HepG2 (cell line): Measurements from ENCODE around the gene DERL2. TPM values are rescaled to one million over a fixed set of nuclear protein-coding genes. Genes with fewer than 3 reads are reported as not detected.

Experiments used
- CBX1 ChIP-seq: IDR thresholded peaks from one replicate; pipeline ENCODE4 v1.6.1; 2016; ENCODE audit warnings: antibody characterized with exemption, low read depth
- CREBL2 ChIP-seq: sonication (generic); formaldehyde crosslinking; IDR thresholded peaks from 2 replicates; pipeline ENCODE4 v1.8.1; 2023; ENCODE audit warnings: missing genetic modification reagents, mild to moderate bottlenecking, borderline replicate concordance
- DMAP1 ChIP-seq: IDR thresholded peaks from 2 replicates; pipeline ENCODE4 v1.6.1; 2016
- E2F1 ChIP-seq: sonication (generic); formaldehyde crosslinking; IDR thresholded peaks from 2 replicates; pipeline ENCODE4 v1.5.0; 2020; ENCODE audit warnings: missing genetic modification reagents
- FOXM1 ChIP-seq: sonication (generic); formaldehyde crosslinking; IDR thresholded peaks from 2 replicates; pipeline ENCODE4 v1.5.0; 2020; ENCODE audit warnings: missing genetic modification reagents
- GMEB1 ChIP-seq: sonication (generic); formaldehyde crosslinking; IDR thresholded peaks from 2 replicates; pipeline ENCODE4 v1.5.1; 2020; ENCODE audit warnings: missing genetic modification reagents, mild to moderate bottlenecking, borderline replicate concordance
- HDAC2 ChIP-seq: sonication (generic); formaldehyde crosslinking; IDR thresholded peaks from 2 replicates; pipeline ENCODE4 v1.4.0; 2020; ENCODE audit warnings: missing genetic modification reagents
- HNRNPL ChIP-seq: fragments of 200-400 bp; formaldehyde crosslinking; IDR thresholded peaks from 2 replicates; pipeline ENCODE4 v1.6.1; 2017; ENCODE audit warnings: mild to moderate bottlenecking, low read depth, low read length
- KLF9 ChIP-seq: IDR thresholded peaks from 2 replicates; pipeline ENCODE4 v1.6.1; 2016; ENCODE audit warnings: low read depth
- LBX2 ChIP-seq: sonication (generic); formaldehyde crosslinking; IDR thresholded peaks from 2 replicates; pipeline ENCODE4 v1.5.0; 2020; ENCODE audit warnings: missing genetic modification reagents, mild to moderate bottlenecking, borderline replicate concordance
- NCOA2 ChIP-seq: sonication (generic); formaldehyde crosslinking; IDR thresholded peaks from 2 replicates; pipeline ENCODE4 v1.8.0; 2022; ENCODE audit warnings: inconsistent platforms
- NFRKB ChIP-seq: fragments of 450-650 bp; IDR thresholded peaks from 2 replicates; pipeline ENCODE4 v1.6.1; 2017
- PBX2 ChIP-seq: IDR thresholded peaks from 2 replicates; pipeline ENCODE4 v1.6.1; 2016; ENCODE audit warnings: control low read depth
- PCBP1 ChIP-seq: fragments of 200-400 bp; formaldehyde crosslinking; IDR thresholded peaks from 2 replicates; pipeline ENCODE4 v1.6.1; 2017; ENCODE audit warnings: mild to moderate bottlenecking, low read depth, low read length, borderline replicate concordance
- RBM39 ChIP-seq: fragments of 200-400 bp; formaldehyde crosslinking; IDR thresholded peaks from one replicate; pipeline ENCODE4 v1.6.1; 2018; ENCODE audit warnings: antibody characterized with exemption, mild to moderate bottlenecking, low read depth, low read length; ENCODE audit not compliant: poor library complexity, severe bottlenecking
- U2AF1 ChIP-seq: fragments of 200-400 bp; formaldehyde crosslinking; optimal IDR thresholded peaks from 2 replicates; pipeline ENCODE3; 2017; ENCODE audit warnings: mild to moderate bottlenecking, low read depth, low read length
- ZKSCAN8 ChIP-seq: IDR thresholded peaks from 2 replicates; pipeline ENCODE4 v1.6.1; 2016; ENCODE audit warnings: borderline replicate concordance, missing genetic modification reagents, missing compliant biosample characterization
- ZNF232 ChIP-seq: sonication (generic); formaldehyde crosslinking; IDR thresholded peaks from 2 replicates; pipeline ENCODE4 v1.4.0; 2020; ENCODE audit warnings: missing genetic modification reagents, borderline replicate concordance
- ZNF275 ChIP-seq: sonication (generic); formaldehyde crosslinking; IDR thresholded peaks from 2 replicates; pipeline ENCODE4 v1.8.0; 2022; ENCODE audit warnings: missing genetic modification reagents, mild to moderate bottlenecking, inconsistent platforms, borderline replicate concordance
- ZNF335 ChIP-seq: sonication (generic); formaldehyde crosslinking; IDR thresholded peaks from 2 replicates; pipeline ENCODE4 v1.4.0; 2020; ENCODE audit warnings: missing genetic modification reagents
- ZNF552 ChIP-seq: sonication (generic); formaldehyde crosslinking; IDR thresholded peaks from 2 replicates; pipeline ENCODE4 v1.9.0; 2022; ENCODE audit warnings: missing genetic modification reagents, mild to moderate bottlenecking, borderline replicate concordance
- ZNF557 ChIP-seq: sonication (generic); formaldehyde crosslinking; IDR thresholded peaks from 2 replicates; pipeline ENCODE4 v1.4.0; 2020; ENCODE audit warnings: missing genetic modification reagents
- ZSCAN21 ChIP-seq: sonication (generic); formaldehyde crosslinking; IDR thresholded peaks from 2 replicates; pipeline ENCODE4 v1.8.0; 2022; ENCODE audit warnings: mild to moderate bottlenecking, missing genetic modification reagents, moderate library complexity, borderline replicate concordance
- polyA plus RNA-seq, 8 experiments: library from polyadenylated mRNA; depleted of rRNA in 3 of 8; stranded (reverse) in 7 of 8; unstranded in 1 of 8; fragments of >200 nt; fragmentation: Illumina TruSeq in 4 of 8; extraction: Trizol in 4 of 8; gene quantifications; 2 replicates each; pipeline versions ENCODE4 v1.2.1 to v1.2.3, GENCODE V29; 2011 to 2016; ENCODE audit warnings: low read depth in 4 of 8, missing spikeins in 1 of 8, mixed read lengths in 1 of 8; ENCODE audit not compliant: insufficient read depth in 1 of 8
- total RNA-seq, 5 experiments: library from RNA; depleted of rRNA; stranded (reverse); fragments of >200 nt; fragmentation: Illumina TruSeq; extraction: Trizol; gene quantifications; 2 replicates each; pipeline ENCODE4 v1.2.3, GENCODE V29; 2016; ENCODE audit warnings: low read depth in 1 of 5

DERL2 gene
- total and polyA plus RNA-seq, 2 of the 13 experiments (the other 11 are each of a cell fraction or from before 2014, with no cell fraction given), result 59.3 to 65.2 TPM

- TF ChIP-seq PBX2 (no peak), FOXM1 (CRISPR knock-in tag) (no peak), GMEB1 (CRISPR knock-in tag) (peak; percentile 77), RBM39 (peak; percentile 90), KLF9 (0 out of 2 replicates have a peak, but pooled peaks have one; percentile 49), CBX1 (no peak), ZNF557 (CRISPR knock-in tag) (0 out of 2 replicates have a peak, but pooled peaks have one; percentile 74), NCOA2 (CRISPR knock-in tag) (peak; percentile 50), CREBL2 (0 out of 2 replicates have a peak, but pooled peaks have one; percentile 46), HNRNPL (peak; percentile 68; the same call in 1 of the 2 replicates), HDAC2 (CRISPR knock-in tag) (peak; percentile 64; the same call in 1 of the 2 replicates), ZNF552 (peak; percentile 60; the same call in 1 of the 2 replicates), NFRKB (no peak), ZNF335 (CRISPR knock-in tag) (peak; percentile 41; the same call in 1 of the 2 replicates), ZSCAN21 (CRISPR knock-in tag) (peak; percentile 77), DMAP1 (peak; percentile 85; the same call in 1 of the 2 replicates), ZKSCAN8 (CRISPR knock-in tag) (peak; percentile 21; the same call in 1 of the 2 replicates), E2F1 (CRISPR knock-in tag) (peak; percentile 86; the same call in 1 of the 2 replicates), PCBP1 (0 out of 2 replicates have a peak, but pooled peaks have one; percentile 51), ZNF232 (CRISPR knock-in tag) (peak; percentile 59; the same call in 1 of the 2 replicates), ZNF275 (CRISPR knock-in tag) (no peak; the same call in 1 of the 2 replicates), U2AF1 (no peak), LBX2 (peak; percentile 50; the same call in 1 of the 2 replicates)
These were observed 487 bp upstream of the DERL2 start, which contains the start of gene MIS12 (continued) for GRCh38 chr17:5486206-5487124.
